Myocyte (in vitro differentiated cells): ENCODE results near the gene NKX2-3. TPM values are rescaled to one million over a fixed set of nuclear protein-coding genes. Genes with fewer than 3 reads are reported as not detected.

Experiments
- DNase-seq: peaks from one replicate; pipeline ENCODE4 v3.0.0-alpha.2; 2012; ENCODE audit warnings: low read depth
- total RNA-seq: library from RNA; depleted of rRNA; stranded (reverse); fragments of >200 nt; gene quantifications from 2 replicates; pipeline ENCODE4 v1.2.3, GENCODE V29; 2014

Gene NKX2-3
- total RNA-seq, 1 donor from 2014 or later, result not detected

- no peak for DNase-seq
Measured at GRCh38 chr10:99525897-99526296, 6.8 kb upstream of the NKX2-3 start.

GRCh38 chr10:99526861-99527504 is 5.8 kb upstream of the NKX2-3 start:
- DNase-seq, result no peak

- no peak for DNase-seq
Measured at GRCh38 chr10:99527526-99528493, 4.9 kb upstream of the NKX2-3 start.

GRCh38 chr10:99528494-99529441 is 4.0 kb upstream of the NKX2-3 start:
- DNase-seq, result no peak

GRCh38 chr10:99529591-99530107 is 3.1 kb upstream of the NKX2-3 start:
- no peak for DNase-seq

- no peak for DNase-seq
Measured at GRCh38 chr10:99530108-99531025, 2.4 kb upstream of the NKX2-3 start.

GRCh38 chr10:99531026-99531695 is 1.6 kb upstream of the NKX2-3 start:
- no peak for DNase-seq

GRCh38 chr10:99531696-99532593 is 797 bp upstream of the NKX2-3 start:
- DNase-seq, result no peak

- no peak for DNase-seq
Measured at GRCh38 chr10:99533496-99534449, 1.0 kb downstream of the NKX2-3 start.

GRCh38 chr10:99534450-99534938 is 1.8 kb downstream of the NKX2-3 start:
- DNase-seq, result no peak

GRCh38 chr10:99534939-99535763 is 2.4 kb downstream of the NKX2-3 start:
- no peak for DNase-seq

GRCh38 chr10:99535764-99536337 is 3.1 kb downstream of the NKX2-3 start:
- no peak for DNase-seq

- DNase-seq, result peak; percentile 44
Measured at GRCh38 chr10:99536338-99537085, 3.8 kb downstream of the NKX2-3 start.

- no peak for DNase-seq
Measured at GRCh38 chr10:99537086-99537988, 4.6 kb downstream of the NKX2-3 start.
